Lung (tissue), 12 donors: ENCODE measurements around the gene HECTD4. TPM values are rescaled to one million over a fixed set of nuclear protein-coding genes. Genes with fewer than 3 reads are reported as not detected.

Experiments
- ATAC-seq: fragments of 200-7000 bp; cut with Tn5 transposase; one replicate; pipeline ENCODE4 v1.9.1; 2020; ENCODE audit warnings: moderate number of reproducible peaks; ENCODE audit not compliant: insufficient read depth, low FRiP score
- DNase-seq, 3 donors: peaks; one replicate each; pipeline ENCODE4 v3.0.0-alpha.2; 2013 to 2017
- H3K27ac ChIP-seq, 2 donors: one replicate each; pipeline ENCODE4 v1.5.1; 2013; ENCODE audit warnings: mild to moderate bottlenecking in 2 of 2, moderate library complexity in 2 of 2, control low read depth in 1 of 2, inconsistent platforms in 1 of 2, low read depth in 1 of 2, low read length in 1 of 2
- H3K27me3 ChIP-seq, 3 donors: one replicate each; pipeline ENCODE4 v1.5.1; 2013; ENCODE audit warnings: low read length in 2 of 3; ENCODE audit not compliant: control insufficient read depth in 3 of 3, insufficient read depth in 3 of 3
- H3K36me3 ChIP-seq, 4 donors: one replicate each; pipeline ENCODE4 v1.5.1; 2013; ENCODE audit warnings: low read length in 4 of 4, mild to moderate bottlenecking in 1 of 4, moderate library complexity in 1 of 4; ENCODE audit not compliant: control insufficient read depth in 4 of 4, insufficient read depth in 4 of 4
- H3K4me1 ChIP-seq, 5 donors: one replicate each; pipeline ENCODE4 v1.5.1; 2013; ENCODE audit warnings: low read length in 5 of 5, mild to moderate bottlenecking in 2 of 5, moderate library complexity in 1 of 5; ENCODE audit not compliant: control insufficient read depth in 5 of 5, insufficient read depth in 5 of 5
- H3K4me3 ChIP-seq: one replicate; pipeline ENCODE4 v1.5.1; 2013; ENCODE audit warnings: mild to moderate bottlenecking, control low read depth, moderate library complexity
- H3K9ac ChIP-seq, 2 donors: one replicate each; pipeline ENCODE4 v1.5.1; 2013; ENCODE audit warnings: low read length in 2 of 2, control low read depth in 1 of 2; ENCODE audit not compliant: insufficient read depth in 1 of 2
- H3K9me3 ChIP-seq, 4 donors: one replicate each; pipeline ENCODE4 v1.5.1; 2013; ENCODE audit warnings: low read length in 3 of 4, mild to moderate bottlenecking in 1 of 4, moderate library complexity in 1 of 4; ENCODE audit not compliant: control insufficient read depth in 4 of 4, insufficient read depth in 3 of 4
- CTCF ChIP-seq: IDR thresholded peaks from 2 replicates; pipeline ENCODE4 v1.5.1; 2012; ENCODE audit warnings: mild to moderate bottlenecking; ENCODE audit errors: control extremely low read depth, extremely low read depth
- WGBS, 2 donors: extraction: QIAGEN DNeasy Blood & Tissue Kit; methylation state at CpG; one replicate each; pipeline ENCODE4 v1.1.7; 2013; 5-methylcytosine and 5-hydroxymethylcytosine counted together
- polyA plus RNA-seq, 2 donors: library from polyadenylated mRNA; stranded (reverse); fragments of 200-250 nt; gene quantifications; one replicate each; pipeline ENCODE4 v1.2.1, GENCODE V29; 2013
- total RNA-seq, 2 donors: library from RNA; depleted of rRNA in 1 of 2; stranded (reverse); fragments of >200 nt in 1 of 2; gene quantifications; one replicate each; pipeline ENCODE4 v1.2.1, GENCODE V29; 2014 to 2021
- donor health status: control.
- donor health status: control.
- donor health status: Bipolar disorder and iron deficiency.
- donor health status: healthy.
- donor health status: DM: yes; HTN: yes; CAD: no.

HECTD4 gene
- total and polyA plus RNA-seq, 4 donors = 4.5 to 96.5 (median 35.7) TPM

DNA sequence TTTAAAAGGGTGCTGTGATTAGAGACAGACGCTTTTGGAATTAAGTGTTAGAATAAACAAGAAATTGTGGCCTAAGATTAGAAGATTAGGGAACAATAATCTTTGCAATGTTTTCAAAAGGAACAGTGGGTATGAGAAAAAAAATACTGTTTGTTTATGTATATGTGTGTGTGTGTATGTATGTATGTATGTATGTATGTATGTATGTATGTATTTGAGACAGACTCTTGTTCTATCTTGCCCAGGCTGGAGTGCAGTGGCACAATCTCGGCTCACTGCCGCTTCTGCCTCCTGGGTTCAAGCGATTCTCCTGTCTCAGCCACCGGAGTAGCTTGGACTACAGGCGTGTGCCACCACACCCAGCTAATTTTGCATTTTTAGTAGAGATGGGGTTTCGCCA is 175.3 kb downstream of the HECTD4 start:
- WGBS, 2 donors = 95 to 97% methylated on average over 7 of the region's 7 CpGs

DNA sequence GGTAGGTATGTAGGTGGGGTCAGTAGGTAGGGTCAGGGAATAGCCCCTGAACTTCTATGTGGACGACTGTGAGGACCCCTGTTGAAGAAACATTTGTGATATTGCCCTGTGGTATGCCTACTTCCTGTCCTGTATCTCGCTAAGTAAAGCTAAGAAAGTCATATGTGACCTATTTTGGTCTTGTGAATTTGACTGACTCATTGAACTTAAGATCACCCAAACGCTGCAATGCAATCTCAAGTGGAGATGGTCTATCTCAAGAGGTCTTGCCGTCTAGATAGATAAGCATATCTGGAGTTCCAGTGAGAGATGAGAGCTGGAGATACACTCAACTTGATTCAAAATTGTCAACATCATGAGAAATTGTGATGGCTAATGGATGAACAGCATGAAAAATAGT is 183.1 kb downstream of the HECTD4 start:
- ATAC-seq (no peak), DNase-seq (no peak)
- WGBS, 2 donors = 72 to 78% methylated on average over 4 of the region's 4 CpGs
- Histone ChIP-seq H3K4me3 (no peak overlapping the region), H3K27ac (no peak overlapping the region), H3K4me1 (no peaks in the 10 kb centered on the region), H3K36me3 (peaks cover 0 to 51% (median 29%) of the 10 kb centered on the region in 4 donors), H3K9me3 (no peaks in the 10 kb centered on the region), H3K9ac (no peak overlapping the region), H3K27me3 (no peaks in the 10 kb centered on the region)
- no peak for TF ChIP-seq CTCF

More for the DNA sequence above, 175.3 kb downstream of the HECTD4 start:
- H3K36me3 ChIP-seq = peaks cover 0 to 54% (median 45%) of the 10 kb centered on the region in 4 donors
- TF ChIP-seq CTCF = no peak
- H3K4me1 ChIP-seq = peaks cover 0 to 3% (median 0%) of the 10 kb centered on the region in 5 donors
- H3K4me3 ChIP-seq = no peak overlapping the region
- H3K9ac ChIP-seq = no peak overlapping the region
- no peak overlapping the region for H3K27ac ChIP-seq
- ATAC-seq = no peak
- DNase-seq = peak in 2 of 3 donors; percentile 16 to 22
- H3K9me3 ChIP-seq = no peaks in the 10 kb centered on the region
- no peaks in the 10 kb centered on the region for H3K27me3 ChIP-seq

- H3K36me3 ChIP-seq = peaks cover 0 to 53% (median 33%) of the 10 kb centered on the region in 4 donors
- H3K9ac ChIP-seq = no peak overlapping the region
- no peak overlapping the region for H3K4me3 ChIP-seq
- TF ChIP-seq CTCF = no peak
- no peaks in the 10 kb centered on the region for H3K9me3 ChIP-seq
- DNase-seq = peak; percentile 50 to 63 (median 53)
- H3K27me3 ChIP-seq = no peaks in the 10 kb centered on the region
- 84 to 86% methylated on average over 9 of the region's 9 CpGs for WGBS, 2 donors
- H3K27ac ChIP-seq = no peak overlapping the region
- peaks cover 0 to 2% (median 0%) of the 10 kb centered on the region in 5 donors for H3K4me1 ChIP-seq
- no peak for ATAC-seq
These were observed 184.0 kb downstream of the HECTD4 start for GRCh38 chr12:112198120-112198733.
